Gastrocnemius medialis (tissue), 4 donors: ENCODE measurements around the gene NTN1.

Experiments used
- CTCF ChIP-seq, 5 experiments: fragments of 450-650 bp in 3 of 5; fragments of 200-600 bp in 2 of 5; sonication (generic) in 2 of 5; IDR thresholded peaks in 4 of 5; conservative IDR thresholded peaks in 1 of 5; 1 replicate in 4 of 5; 2 replicates in 1 of 5; pipeline ENCODE4 v1.5.1; 2016 to 2019; ENCODE audit warnings: antibody characterized with exemption in 5 of 5, mild to moderate bottlenecking in 3 of 5, moderate library complexity in 3 of 5
- POLR2A ChIP-seq, 2 donors: fragments of 450-650 bp; IDR thresholded peaks; one replicate each; pipeline ENCODE4 v1.6.1; 2017; ENCODE audit warnings: antibody characterized with exemption in 2 of 2, mild to moderate bottlenecking in 2 of 2, moderate library complexity in 2 of 2

GRCh38 chr17:9003355-9004131, 17.8 kb upstream of the NTN1 start:
- TF ChIP-seq CTCF (IDR thresholded peaks at IDR 0.05 in 4 of 5, conservative IDR thresholded peaks at IDR 0.05 in 1 of 5) = no peak
- TF ChIP-seq POLR2A (IDR thresholded peaks at IDR 0.05) = no peak
